HG02981 (cell line): ENCODE data around the gene ASPG.

Source experiments
- ATAC-seq: cut with Tn5 transposase; IDR thresholded peaks from one replicate; pipeline ENCODE4 v1.9.1; 2021; ENCODE audit warnings: mild to moderate bottlenecking, moderate library complexity; ENCODE audit not compliant: unreplicated experiment

ASPG gene

DNA sequence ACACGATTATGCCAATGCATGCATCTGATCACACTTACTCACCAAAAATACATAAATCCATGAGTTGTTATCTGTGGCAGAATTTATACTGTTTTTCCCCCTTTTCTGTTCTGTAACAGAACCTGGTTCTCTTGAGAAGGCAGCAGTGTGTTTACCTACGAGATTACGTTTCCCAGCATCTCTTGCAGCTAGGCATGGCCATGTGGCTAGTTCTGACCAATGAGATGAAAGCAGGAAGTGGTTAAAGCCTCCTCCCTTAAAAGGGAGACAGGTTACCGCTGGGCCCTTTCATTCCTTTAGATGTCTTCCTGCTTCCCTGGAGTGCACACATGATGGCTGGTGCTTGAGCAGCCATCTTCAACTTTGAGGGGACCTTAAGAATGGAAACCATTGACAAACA, 11.7 kb upstream of the ASPG start:
- no peak for ATAC-seq

DNA sequence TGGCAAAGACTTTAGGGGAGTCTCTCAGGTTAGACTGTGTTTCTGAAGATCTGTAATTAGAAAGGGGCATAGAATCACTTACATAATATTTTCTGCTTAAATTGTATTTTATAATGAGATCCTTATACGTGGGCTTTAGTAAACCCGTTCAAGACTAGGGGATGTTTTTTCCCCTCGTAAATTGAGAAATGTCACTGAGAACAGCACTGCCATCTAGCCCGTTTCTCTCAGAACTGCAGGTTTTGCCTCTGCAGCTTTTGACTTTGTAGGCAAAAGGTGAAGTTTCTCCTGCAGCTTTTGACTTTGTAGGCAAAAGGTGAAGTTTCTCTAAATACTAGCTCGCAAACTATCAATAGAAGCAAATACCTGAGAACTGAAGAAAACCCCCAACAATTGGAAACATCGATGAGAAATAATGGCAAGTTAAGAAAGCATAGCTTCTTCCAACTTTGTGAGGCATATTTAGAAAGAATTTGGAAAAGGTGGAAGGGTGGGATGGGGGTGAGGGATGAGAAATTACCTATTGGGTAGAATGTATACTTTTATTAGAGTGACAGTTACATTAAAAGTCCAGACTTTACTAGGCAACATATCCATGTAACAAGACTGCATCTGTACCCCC, 9.9 kb upstream of the ASPG start:
- ATAC-seq, result no peak

DNA sequence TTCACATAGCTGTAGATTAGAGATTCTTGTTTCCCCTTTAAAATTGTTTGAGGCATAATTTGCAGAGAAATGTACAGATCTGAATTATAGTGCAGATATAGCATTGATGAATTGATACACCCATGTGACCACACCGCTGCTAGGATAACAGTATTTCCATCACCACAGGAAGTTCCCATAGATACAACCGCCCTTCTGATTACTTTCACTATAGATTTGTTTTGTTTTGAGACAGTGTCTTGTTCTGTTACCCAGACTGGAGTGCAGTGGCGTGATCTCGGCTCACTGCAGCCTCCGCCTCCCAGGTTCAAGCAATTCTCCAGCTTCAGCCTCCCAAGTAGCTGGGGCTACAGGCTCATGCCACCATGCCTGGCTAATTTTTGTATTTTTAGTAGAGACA, 8.8 kb upstream of the ASPG start:
- ATAC-seq, result no peak

DNA sequence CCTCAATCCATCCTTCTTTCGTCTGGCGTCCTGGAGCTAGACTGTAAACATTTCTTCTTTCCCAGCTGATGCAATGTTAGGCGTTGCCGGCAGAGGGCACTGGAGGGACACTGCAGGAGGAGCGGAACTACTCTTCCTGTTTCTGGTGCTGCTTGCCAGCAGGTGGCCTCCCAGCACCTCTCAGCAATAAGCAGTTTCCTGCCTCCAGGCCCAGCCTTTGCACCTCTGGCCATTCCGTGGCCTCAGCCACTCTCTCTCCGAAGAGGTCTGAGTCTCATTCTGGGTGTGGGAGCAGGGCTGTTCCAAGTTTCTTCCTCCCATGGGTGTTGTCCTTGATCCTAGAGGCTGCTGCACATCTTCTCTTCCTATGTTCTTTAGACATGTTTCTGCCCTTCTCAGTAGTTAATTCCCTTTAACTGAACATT, 7.5 kb upstream of the ASPG start:
- ATAC-seq, result peak; percentile 91

DNA sequence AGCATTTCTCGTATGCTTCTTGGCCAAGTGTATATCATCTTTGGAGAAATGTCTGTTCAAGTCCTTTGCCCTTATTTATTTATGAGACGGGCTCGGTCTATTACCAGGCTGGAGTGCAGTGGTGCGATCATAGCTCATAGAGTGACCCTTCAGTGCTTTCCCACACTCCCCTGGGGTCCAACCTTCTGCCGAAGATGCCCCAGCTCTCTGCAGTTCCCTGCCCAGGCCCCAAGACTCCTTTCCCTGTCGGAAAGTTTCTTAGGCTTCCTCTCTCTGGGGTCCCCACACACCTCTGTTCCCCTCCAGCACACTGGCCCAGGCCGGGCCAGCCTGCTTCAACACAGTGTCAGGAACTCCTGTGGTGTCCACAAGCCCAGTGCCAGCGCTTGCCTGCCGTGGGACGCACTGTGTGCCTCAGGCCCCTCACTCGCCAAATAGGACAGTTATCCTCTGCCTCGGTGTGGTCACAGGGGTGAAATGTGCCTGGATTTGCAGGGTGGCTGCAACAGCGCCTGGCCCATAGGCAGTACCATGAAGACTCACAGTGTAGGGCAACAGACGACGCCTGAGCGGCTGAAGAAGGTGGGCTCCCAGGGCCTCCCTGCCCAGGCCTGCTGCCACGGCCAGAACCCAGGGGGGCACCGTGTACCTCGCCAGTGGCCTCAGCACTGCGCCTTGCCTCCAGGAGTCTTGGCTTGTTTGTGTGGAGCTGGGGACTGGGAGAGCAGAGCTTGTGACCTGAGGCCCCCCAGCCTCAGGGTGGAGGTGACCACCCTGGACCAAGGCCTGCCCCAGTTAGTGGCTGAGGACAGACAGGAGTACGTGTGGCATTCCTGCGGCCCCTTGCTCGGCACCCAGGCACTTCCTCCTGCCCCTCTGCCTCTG, 4.9 kb upstream of the ASPG start:
- no peak for ATAC-seq

DNA sequence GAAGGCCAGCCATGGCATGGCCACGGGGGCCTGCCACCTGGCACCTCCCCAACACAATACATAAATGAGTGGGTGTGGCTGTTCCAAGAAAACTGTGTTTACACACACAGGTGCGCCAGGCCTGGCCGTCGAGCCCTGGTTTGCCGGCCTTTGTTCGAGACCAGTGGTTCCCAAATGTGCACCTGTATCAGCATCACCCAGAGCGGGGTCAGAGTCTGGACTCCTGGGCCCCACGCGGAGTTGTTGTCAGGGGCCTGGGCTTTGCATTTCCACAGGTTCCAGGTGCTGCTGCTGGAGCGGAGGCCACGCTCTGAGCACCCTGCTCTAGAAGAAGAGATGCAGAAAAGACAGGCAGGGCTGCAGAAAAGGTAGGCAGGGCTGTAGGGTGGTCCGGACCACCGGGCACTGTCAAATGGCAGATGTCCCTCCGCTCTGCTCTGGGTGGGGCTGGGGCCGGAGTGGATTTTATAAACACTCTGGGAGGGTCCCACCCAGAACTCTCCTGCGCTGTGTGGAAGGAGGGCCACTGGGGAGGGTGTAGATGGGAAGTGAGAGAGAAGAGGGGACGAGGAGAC, 4.2 kb upstream of the ASPG start:
- no peak for ATAC-seq

DNA sequence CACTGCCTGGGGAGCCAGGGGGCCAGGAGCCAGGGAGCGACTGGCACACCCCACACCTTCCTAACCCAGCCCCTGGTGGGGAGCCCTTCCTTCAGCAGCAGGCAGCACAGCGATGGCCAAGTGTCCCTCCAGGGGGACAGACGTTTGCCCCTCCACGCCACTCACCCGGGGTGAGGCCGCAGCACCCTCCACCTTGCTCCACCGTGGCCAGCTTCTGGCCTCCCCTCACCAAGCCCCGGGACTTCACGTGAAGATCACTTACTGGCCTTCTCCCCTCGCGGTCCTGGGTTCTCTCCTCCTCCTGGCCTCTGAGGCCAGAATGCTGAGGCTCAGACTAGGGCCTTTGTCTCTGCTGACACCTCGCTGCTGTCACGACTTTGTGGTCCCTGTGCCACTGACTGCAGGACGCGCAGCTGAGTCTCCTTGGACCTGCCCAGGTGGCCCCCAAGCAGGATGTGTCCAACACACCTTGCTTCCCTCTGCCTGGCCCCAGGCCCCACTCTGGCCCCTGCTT, 3.5 kb upstream of the ASPG start:
- no peak for ATAC-seq

DNA sequence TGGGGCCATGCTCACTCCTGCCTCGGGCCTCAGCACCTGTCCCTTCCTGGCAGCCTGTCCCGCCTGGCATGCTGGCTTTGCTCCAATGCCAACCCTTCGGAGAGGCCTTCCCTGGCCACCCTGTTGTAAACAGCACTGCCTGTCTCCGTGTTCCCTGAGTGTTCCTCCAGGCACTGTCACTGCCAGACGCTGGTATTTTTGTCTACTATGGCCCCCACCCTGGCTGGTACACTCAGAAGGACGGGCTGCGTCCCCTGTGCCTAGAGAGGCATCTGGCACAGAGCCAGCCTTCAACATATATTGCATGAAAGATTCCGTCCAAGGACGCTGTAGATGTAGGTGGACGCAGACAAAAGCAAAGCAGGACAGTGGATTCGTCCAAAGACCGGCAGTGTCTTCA, 2.7 kb upstream of the ASPG start:
- no peak for ATAC-seq

DNA sequence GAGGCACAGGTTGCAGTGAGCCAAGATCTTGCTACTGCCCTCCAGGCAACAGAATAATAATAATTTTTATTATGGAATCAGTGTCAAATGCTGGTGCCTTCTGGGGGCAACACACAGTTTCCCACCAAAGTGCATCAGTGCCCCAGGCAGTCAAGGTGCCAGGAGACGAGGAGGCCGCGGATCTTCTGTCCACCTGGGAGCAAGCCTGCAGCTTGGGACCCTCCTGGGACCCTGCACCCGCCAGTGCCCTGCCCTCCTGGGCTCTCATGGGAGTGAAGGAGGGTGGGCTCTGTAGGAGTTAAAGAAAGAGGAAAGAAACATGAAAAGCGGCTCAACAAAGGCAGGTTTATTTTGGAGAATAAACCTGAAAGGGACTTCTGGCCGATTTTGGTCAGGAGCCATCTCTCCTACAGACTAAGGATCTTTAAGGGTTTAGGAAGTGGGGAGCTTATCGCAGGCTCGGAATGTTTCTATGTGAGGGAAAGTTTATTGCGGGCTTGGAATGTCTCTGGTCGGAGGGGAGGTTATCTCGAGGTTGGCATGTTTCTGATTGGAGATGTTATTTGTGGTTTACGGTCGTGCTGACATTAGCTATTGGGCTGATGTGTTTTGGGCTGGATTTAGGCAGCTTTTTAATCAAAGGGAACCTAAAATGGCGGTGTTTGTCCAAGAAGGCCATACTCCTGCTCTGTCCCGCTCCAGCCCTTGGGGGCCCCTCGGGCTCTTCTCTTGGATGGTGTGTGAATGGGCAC, 1.1 kb upstream of the ASPG start:
- no peak for ATAC-seq

DNA sequence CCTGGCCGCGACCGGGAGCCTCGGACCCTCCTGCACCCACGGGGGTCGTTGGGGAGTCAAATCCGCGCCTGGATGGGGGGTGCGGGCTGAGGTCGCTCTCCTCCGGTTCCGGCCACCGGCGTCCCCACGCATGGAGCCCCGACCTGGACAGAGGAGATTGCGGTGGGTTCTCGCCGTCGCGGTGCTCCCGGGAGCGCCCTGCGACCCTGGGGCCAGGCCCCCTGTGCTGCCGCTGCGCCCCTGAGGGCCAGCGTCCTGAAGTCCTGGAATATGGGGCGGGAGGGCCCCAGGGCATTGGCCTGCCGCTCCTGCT, 345 bp downstream of the ASPG start:
- no peak for ATAC-seq

DNA sequence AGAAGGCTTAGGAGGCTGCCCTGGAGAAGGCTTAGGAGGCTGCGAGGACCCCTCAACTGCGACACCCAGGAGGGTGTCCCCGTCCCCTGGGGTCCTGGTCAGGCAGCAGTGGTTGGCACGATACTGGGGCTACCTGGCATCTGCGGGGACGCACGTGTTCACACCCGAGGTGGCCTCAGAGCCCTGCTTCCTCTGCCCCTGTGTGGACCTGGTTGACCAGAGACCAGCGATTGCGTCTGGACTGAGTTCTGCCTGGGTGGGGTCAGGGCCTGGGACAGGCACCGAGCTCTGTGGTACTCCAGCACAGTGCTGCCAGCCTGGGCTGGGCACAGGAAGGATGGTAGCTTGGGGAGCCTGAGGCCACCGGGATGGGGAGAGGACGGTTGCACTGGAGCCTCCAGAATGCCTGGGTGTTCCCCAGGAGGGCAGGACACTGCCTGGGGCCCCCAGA, 735 bp downstream of the ASPG start:
- no peak for ATAC-seq

DNA sequence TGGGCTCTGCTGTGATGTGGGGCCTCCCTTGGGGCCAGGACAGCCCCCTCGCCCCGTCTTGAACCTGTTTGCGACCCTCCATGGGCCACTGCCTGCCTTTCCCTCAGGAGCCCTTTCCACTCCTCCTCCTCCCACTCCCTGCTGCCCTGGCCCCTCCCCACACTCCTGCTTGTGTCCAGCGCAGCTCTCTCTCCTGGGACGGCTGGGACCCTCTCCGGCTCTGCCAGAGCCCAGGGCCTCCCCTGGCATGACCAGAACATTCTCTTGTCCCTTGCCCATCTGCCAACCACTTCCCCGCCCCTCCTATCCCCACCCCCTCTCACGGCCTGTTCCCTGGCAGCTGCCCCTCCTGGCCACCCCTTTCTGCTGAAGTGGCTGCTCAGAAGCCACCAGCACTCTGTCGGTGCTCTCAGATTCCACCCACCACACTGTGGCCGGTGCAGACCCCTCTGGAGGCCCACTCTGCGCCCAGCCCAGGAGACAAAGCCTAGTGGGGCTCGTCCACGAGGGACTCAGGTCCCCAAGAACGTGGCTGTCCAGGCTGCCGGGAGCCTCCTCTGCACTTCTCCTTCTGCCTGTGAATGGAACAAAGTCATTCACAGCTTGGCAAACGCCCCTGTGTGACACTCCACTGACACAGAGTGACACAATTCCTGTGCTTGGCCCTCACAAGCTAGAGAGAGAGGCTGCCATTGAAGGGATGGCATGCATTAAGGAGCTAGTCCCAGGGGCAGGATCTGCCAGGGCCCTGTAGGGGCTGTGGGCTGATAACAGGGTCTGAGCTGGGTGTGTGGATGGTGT, 1.4 kb downstream of the ASPG start:
- no peak for ATAC-seq

DNA sequence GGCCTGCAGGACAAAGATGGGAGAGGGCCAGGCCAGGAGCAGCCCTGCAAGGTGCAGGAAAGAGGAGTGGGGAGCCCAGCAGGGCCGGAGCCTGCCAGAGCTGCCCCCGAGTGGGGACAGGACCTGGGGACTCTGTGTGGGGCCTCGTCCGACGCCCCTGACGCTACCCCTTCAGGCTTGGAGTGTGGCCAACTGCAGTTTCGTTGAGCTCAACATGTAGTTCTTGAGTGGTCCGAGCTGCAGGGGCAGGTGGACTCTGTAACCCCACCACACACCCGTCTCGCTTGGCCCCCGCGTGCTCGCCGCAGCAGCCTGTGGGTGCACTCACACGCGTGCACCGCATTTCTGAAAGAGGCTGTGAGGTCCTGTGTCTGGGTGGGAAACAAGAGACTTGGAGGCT, 2.0 kb downstream of the ASPG start:
- no peak for ATAC-seq

DNA sequence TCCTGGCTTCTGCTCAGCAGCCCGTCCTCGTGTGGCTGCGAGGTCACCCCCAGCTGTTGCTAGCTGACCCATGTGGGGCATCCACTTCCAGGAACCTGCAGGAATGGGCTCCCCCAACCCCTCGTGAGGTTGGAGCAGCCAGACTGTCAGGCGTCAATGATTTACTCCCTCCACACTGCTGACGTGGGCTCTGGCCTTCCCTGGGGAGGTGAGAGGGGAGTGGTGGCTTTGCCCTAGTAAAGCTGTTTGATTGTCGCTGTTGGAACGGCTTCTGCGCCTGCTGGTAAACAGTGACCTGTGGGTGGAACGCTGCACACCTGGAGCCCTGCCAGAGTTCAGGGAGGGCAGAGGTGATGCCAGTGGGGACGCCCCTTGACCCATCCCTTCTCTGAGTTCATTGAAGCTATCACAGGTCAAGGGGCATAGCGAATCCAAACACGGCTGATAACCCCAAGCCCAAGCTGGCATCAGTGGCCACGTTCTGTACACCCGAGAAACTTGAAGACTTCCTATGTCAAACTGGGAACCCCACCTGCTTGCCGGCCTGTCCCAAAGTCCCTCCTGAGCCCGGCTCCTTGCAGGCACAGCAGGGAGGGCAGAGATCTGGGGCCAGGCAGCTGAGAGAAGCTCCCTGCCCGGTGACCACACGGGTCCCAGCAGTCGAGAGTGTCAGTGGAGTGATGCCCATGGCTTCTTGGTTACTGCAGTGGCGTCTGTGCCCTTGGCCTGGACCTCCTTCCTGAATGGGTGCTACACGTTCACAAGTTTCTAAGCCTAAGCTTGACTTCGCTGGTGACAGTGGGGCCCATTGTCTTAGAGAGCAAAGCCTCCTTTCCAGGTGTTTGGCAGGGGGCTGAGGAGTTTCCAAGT, 2.7 kb downstream of the ASPG start:
- no peak for ATAC-seq

DNA sequence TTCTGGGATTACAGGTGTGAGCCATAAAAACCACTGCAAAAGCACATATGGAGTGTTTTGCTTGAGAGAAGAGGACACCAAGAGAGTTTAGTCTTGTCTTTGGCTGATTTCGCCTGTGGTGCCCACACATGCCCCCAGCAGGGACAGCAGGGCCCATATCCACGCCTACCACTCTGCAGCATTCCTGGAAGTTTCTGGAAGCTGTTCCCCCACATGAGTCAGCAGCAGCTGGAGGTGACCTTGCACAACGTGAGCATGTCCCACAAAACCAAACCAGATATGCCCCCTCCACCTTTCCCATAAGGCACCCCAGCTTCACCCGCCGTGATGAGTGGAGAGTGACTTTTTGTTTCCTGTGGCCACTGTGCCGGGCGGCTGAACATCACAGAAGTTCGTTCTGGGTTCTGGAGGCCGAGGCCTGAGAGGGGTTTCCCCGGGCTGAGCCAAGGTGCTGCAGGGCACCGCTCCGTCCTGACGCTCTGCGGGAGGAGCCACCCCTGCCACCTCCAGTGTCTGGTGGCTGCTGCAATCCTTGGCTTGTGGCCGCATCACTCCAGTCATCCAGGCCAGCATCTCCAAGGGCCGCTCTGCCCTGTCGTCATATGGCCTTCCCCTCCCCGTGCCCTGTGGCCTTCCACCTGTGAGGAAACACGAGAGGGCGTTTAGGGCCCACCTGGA, 4.7 kb downstream of the ASPG start:
- ATAC-seq, result no peak

DNA sequence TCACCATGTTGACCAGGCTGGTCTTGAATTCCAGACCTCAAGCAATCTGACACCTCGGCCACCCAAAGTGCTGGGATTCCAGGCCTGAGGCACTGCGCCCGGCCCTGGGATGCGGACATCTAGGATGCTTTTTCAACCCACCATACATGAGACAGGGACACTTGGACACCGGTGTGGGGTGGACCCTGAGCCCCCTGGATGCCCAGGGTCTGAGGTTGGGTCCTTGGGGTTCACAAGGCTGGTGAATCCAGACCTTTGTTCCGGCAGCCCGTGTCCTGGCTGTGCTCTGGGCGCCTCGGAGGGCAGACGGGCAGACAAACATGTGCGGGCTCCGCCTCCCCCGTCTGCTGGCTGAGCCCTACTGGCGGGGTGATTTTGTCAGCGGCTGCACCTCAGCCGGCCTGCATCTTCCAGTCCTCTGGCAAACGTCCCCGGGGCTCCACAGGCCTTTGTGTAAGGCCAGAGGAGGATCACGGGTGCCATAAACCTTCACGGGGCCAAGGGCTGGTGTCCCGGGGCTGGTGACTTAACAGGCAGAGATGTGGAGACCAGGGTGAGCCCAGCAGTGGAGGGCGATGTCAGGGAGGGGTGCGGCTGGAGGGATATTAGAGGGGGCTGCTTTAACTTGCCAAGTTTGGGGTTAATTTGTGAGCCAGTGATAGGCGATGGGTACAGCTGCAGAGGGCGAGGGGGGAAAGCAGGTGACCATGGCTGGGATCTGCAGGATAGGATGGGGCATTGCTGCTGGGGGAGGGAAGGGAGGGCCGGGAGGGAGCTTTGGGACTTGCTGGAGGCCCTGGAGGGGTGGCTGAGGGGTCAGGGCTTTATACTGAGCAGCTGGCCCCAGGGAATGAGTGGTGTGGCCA, 5.8 kb downstream of the ASPG start:
- ATAC-seq, result no peak

DNA sequence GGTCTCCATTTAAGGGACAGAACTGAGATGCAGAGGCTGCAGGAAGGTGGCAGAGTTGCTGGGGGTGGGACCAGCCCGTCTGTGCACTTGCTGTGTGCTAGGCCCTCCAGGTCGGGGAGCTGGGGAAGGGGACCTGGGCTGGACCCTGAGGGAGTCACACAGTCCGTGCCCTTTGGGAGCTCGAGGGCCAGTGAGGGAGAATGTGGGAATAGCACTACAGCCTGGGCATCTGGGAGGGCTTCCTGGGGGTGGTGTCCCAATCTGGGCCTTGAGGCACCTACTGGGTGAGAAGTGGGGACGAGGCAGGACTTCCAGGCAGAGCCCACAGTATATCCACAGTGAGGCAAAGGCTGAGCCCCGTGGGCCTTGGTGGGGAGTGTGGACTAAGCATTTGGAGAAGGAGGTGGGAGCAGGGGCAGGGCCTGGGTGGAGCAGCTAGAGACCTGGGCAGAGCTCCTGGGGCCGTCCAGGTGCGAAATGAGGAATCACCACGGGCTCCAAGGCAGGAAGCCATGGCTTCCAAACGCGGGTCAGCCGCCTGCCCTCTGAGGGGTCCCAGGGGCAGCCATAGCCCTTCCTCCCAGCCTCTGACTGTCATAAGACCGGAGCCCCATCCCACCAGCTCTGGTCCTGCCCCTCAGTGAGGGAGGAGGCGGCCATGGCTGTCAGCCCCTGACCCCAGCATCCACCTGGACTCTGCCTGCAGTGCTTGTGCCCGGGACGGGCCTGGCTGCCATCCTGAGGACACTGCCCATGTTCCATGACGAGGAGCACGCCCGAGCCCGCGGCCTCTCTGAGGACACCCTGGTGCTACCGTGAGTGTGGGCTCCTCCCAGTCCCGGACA, 6.6 kb downstream of the ASPG start:
- no peak for ATAC-seq
